A673 (cell line): ENCODE results near the gene DOCK4.

Source experiments
- CTCF ChIP-seq: fragments of 300-800, 200-600 bp; sonication (generic); conservative IDR thresholded peaks from 2 replicates; pipeline ENCODE4 v1.5.1; 2017; ENCODE audit warnings: low read depth, mild to moderate bottlenecking, antibody characterized with exemption, low read length, moderate library complexity, mixed read lengths
- EZH2 ChIP-seq: fragments of 200-600 bp; sonication (generic); IDR thresholded peaks from 2 replicates; pipeline ENCODE4 v1.6.1; 2017; ENCODE audit warnings: borderline replicate concordance, low read depth, mild to moderate bottlenecking, mixed read lengths, antibody characterized with exemption, low read length; ENCODE audit not compliant: poor library complexity, severe bottlenecking

GRCh38 chr7:111894518-111894917 is 311.7 kb downstream of the DOCK4 start:
- TF ChIP-seq CTCF (no peak), EZH2 (no peak)
